ENCODE results near the gene INMT. TPM values are rescaled to one million over a fixed set of nuclear protein-coding genes. Genes with fewer than 3 reads are reported as not detected.

INMT gene
- total RNA-seq, 3 donors from 2014 or later = 1.6 to 7.5 (median 7.2) TPM

DNA sequence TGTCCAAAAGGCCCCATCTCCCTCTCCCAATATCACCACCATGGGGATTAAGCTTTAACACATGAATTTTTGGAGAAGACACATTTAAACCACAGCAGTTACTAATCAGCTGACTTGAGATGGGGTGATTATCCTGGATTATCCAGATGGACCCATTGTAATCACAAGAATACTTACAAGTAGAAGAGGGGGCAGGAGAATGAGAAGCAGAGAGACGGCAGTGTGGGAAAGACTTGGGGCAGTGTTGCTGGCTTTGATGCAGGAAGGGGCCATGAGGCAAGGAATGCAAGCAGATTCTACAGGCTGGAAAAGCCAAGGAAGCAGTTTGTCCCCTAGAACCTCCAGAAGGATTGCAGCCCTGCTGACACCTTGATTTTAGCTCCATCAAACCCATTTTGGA lies 30.7 kb upstream of the INMT start:
- intact Hi-C loops (cut with DNase I, micrococcal nuclease) = no loop called here
- DNase-seq = no peak
- no peak for TF ChIP-seq CTCF (IDR thresholded peaks at IDR 0.05)
- no peaks in the 10 kb centered on the region for H3K36me3 ChIP-seq (ENCODE audit: low read depth)
- H3K4me3 ChIP-seq = no peak overlapping the region
- no peak for ATAC-seq
- H3K9me3 ChIP-seq = peaks cover 16% of the 10 kb centered on the region
- no peaks in the 10 kb centered on the region for H3K4me1 ChIP-seq (ENCODE audit: low read depth)

- no peak for TF ChIP-seq CTCF (IDR thresholded peaks at IDR 0.05)
These were observed 29.7 kb upstream of the INMT start for GRCh38 chr7:30722187-30722586.

DNA sequence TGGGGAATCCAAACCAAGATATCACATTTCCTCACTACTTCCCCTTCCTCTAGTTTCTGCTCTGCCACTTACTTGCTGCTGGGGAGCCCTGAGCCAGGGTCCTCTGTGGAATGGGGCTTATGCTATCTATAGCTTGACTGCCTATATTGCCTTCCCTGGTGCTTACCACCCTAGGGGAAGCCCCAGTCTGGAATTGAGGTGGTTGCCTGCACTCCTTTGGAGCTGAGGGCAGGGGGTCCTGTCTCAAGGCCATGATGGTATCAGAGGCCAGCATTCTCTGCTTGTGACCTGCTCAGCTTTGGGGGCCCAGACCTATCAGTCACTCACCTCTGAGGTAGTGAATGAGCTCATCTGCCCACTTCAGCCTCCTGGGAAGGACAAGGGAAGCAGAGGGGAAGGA lies 29.3 kb upstream of the INMT start:
- H3K4me3 ChIP-seq = no peak overlapping the region
- no peaks in the 10 kb centered on the region for H3K36me3 ChIP-seq (ENCODE audit: low read depth)
- no peak for ATAC-seq
- no peak for TF ChIP-seq CTCF (IDR thresholded peaks at IDR 0.05)
- peaks cover 15% of the 10 kb centered on the region for H3K9me3 ChIP-seq
- no peaks in the 10 kb centered on the region for H3K4me1 ChIP-seq (ENCODE audit: low read depth)
- intact Hi-C loops (cut with DNase I, micrococcal nuclease) = no loop called here
- no peak for DNase-seq

More at GRCh38 chr7:30722187-30722586, 29.7 kb upstream of the INMT start:
- H3K4me1 ChIP-seq (ENCODE audit: low read depth) = no peaks in the 10 kb centered on the region
- intact Hi-C loops (cut with DNase I, micrococcal nuclease) = no loop called here
- ATAC-seq (no peak), DNase-seq (no peak)
- no peak overlapping the region for H3K4me3 ChIP-seq
- peaks cover 16% of the 10 kb centered on the region for H3K9me3 ChIP-seq
- H3K36me3 ChIP-seq (ENCODE audit: low read depth) = no peaks in the 10 kb centered on the region

DNA sequence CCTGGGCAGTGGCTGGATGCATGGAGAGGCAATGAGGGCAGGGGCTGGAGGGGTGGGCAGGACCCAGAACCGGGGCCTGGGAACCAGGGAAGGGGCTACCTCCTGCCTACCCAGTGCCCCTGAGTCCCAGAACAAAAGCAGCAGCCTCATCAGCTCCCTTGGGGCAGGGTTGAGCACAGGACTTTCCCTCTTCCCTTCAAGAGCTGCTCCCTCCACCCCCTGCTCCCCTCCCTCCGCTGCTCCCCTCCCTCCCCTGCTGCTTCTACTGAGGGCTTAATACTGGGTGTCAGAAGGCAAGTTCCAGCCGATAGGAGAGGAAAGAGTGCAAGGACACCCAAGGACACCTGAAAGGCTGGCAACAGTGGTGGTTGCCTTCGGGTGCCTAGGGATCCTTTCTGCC lies 28.2 kb upstream of the INMT start:
- no peaks in the 10 kb centered on the region for H3K36me3 ChIP-seq (ENCODE audit: low read depth)
- H3K9me3 ChIP-seq = peaks cover 4% of the 10 kb centered on the region
- no peak for TF ChIP-seq CTCF (IDR thresholded peaks at IDR 0.05)
- intact Hi-C loops (cut with DNase I, micrococcal nuclease) = no loop called here
- no peak for ATAC-seq
- no peak for DNase-seq
- no peak overlapping the region for H3K4me3 ChIP-seq
- no peaks in the 10 kb centered on the region for H3K4me1 ChIP-seq (ENCODE audit: low read depth)

- intact Hi-C loops (cut with DNase I, micrococcal nuclease) = no loop called here
- DNase-seq = no peak
- H3K9me3 ChIP-seq = no peaks in the 10 kb centered on the region
- H3K4me3 ChIP-seq = no peak overlapping the region
- no peak for ATAC-seq
- no peak for TF ChIP-seq CTCF (IDR thresholded peaks at IDR 0.05)
- H3K4me1 ChIP-seq (ENCODE audit: low read depth) = no peaks in the 10 kb centered on the region
- H3K36me3 ChIP-seq (ENCODE audit: low read depth) = no peaks in the 10 kb centered on the region
These were observed 25.5 kb upstream of the INMT start for GRCh38 chr7:30726296-30727006.
